HG03342 (cell line): ENCODE results near the gene SLC35G1.

ENCODE experiments used
- ATAC-seq: cut with Tn5 transposase; IDR thresholded peaks from one replicate; pipeline ENCODE4 v1.9.1; 2021; ENCODE audit warnings: mild to moderate bottlenecking, moderate library complexity; ENCODE audit not compliant: unreplicated experiment

Gene SLC35G1

GRCh38 chr10:93876381-93876780, 17.4 kb upstream of the SLC35G1 start:
- no peak for ATAC-seq

- ATAC-seq: no peak
Observed at GRCh38 chr10:93879273-93879672, 14.5 kb upstream of the SLC35G1 start.

- ATAC-seq: no peak
Observed at GRCh38 chr10:93894516-93895378, 969 bp downstream of the SLC35G1 start.

GRCh38 chr10:93897070-93897780, 3.4 kb downstream of the SLC35G1 start:
- no peak for ATAC-seq

- ATAC-seq: no peak
Observed at GRCh38 chr10:93899109-93899508, 5.3 kb downstream of the SLC35G1 start.

- ATAC-seq: no peak
Observed at GRCh38 chr10:93903051-93903450, 9.3 kb downstream of the SLC35G1 start.

- no peak for ATAC-seq
Observed at GRCh38 chr10:93904901-93905300, 11.1 kb downstream of the SLC35G1 start.

GRCh38 chr10:93907059-93907458, 13.3 kb downstream of the SLC35G1 start:
- ATAC-seq: no peak

- ATAC-seq: no peak
Observed at GRCh38 chr10:93911866-93912265, 18.1 kb downstream of the SLC35G1 start.

GRCh38 chr10:93912444-93912843, 18.7 kb downstream of the SLC35G1 start:
- no peak for ATAC-seq

GRCh38 chr10:93913706-93914105, 19.9 kb downstream of the SLC35G1 start:
- ATAC-seq: no peak

GRCh38 chr10:93915598-93915997, 21.8 kb downstream of the SLC35G1 start:
- no peak for ATAC-seq

- no peak for ATAC-seq
Observed at GRCh38 chr10:93916257-93917063, 22.7 kb downstream of the SLC35G1 start.

- no peak for ATAC-seq
Observed at GRCh38 chr10:93917064-93917391, 23.2 kb downstream of the SLC35G1 start.

GRCh38 chr10:93917821-93918220, 24.0 kb downstream of the SLC35G1 start:
- ATAC-seq: no peak

GRCh38 chr10:93921338-93921737, 27.6 kb downstream of the SLC35G1 start:
- no peak for ATAC-seq

- no peak for ATAC-seq
Observed at GRCh38 chr10:93926613-93927012, 32.8 kb downstream of the SLC35G1 start.

- no peak for ATAC-seq
Observed at GRCh38 chr10:93938140-93938539, 44.4 kb downstream of the SLC35G1 start.

- no peak for ATAC-seq
Observed at GRCh38 chr10:93940881-93941280, 47.1 kb downstream of the SLC35G1 start.

- no peak for ATAC-seq
Observed at GRCh38 chr10:93941606-93942005, 47.8 kb downstream of the SLC35G1 start.

GRCh38 chr10:93945819-93946218, 52.0 kb downstream of the SLC35G1 start:
- no peak for ATAC-seq
